ENCODE measurements around the gene FBN3.
"Not testable (repeated sequence)": the region's sequence is repeated elsewhere in the genome, so short reads cannot be mapped to it uniquely, and the experiment has no call there.

Gene FBN3

GRCh38 chr19:8069096-8069973 lies 80.1 kb downstream of the FBN3 start:
- in situ Hi-C loops (cut with MboI; ENCODE audit: low sequenced_read_pairs) = no loop called here

GRCh38 chr19:8065875-8066261 lies 83.5 kb downstream of the FBN3 start:
- in situ Hi-C loops (cut with MboI; ENCODE audit: low sequenced_read_pairs) = no loop called here

GRCh38 chr19:8064911-8065874 lies 84.2 kb downstream of the FBN3 start:
- in situ Hi-C loops (cut with MboI; ENCODE audit: low sequenced_read_pairs) = no loop called here

- in situ Hi-C loops (cut with MboI; ENCODE audit: low sequenced_read_pairs) = no loop called here
Observed at GRCh38 chr19:8057545-8058270, 91.7 kb downstream of the FBN3 start.

DNA sequence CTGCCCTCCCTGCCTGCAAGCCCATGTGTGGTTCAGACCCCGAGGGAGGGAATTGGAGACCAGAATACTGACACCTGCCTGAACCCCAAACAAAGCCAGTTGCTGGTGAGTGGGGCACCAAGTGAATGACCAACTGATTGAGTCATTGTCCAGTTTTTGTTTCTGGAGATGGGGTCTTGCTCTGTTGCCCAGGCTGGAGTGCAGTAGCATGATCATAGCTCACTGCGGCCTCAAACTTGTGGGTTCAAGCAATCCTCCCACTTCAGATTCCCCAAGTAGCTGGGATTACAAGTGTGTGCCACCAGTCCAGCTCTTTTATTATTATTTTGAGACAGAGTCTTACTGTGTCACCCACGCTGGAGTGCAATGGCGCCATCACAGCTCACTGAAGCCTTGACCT lies 92.9 kb downstream of the FBN3 start:
- in situ Hi-C loops (cut with MboI; ENCODE audit: low sequenced_read_pairs) = no loop called here

GRCh38 chr19:8054169-8054568 lies 95.2 kb downstream of the FBN3 start:
- in situ Hi-C loops (cut with MboI; ENCODE audit: low sequenced_read_pairs) = no loop called here

GRCh38 chr19:8052464-8052859 lies 96.9 kb downstream of the FBN3 start, which contains the start of gene CCL25:
Gene CCL25 (plus strand): TSS chr19:8052760. CDS start chr19:8053050, 290 bp downstream.
- in situ Hi-C loops (cut with MboI; ENCODE audit: low sequenced_read_pairs) = no loop called here

DNA sequence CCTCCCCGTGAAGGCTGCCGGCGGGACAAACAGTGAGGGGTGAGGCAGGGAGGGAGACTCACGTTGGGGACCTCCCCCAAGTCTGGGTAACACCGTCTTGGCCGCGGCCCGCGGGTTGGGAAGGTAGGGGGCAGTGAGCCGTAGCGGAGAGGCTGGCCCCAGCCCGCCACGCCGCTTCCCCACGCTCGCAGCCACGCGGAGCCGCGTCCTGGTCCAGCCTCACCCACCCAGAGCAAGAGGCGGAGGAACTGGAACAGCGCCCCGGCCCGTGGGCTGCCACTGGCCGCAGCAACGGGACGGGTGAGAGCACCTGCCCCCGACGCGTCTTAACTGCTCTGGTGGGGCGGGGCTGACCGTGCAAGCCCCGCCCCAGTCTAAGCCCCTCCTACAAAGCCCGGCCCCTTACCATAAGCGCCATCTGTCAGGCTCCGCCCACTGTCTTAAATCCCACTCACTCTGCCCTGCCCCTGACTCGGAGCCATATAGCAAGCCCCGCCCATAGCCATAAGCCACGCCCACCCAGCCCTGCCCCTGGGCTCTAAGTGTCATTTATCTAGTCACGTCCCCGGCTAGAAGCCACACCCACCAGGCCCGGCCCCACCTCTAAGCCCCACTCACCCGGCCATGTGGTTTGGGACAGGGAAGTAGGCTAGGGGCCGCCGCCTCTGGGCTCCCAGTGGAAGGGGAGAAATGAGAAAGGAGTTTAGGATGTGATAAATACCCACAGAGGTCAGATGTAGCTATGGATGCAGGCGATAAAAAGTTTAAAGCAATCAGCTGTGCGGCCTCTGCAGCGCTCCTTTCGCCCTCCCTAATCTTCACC lies 98.9 kb downstream of the FBN3 start:
- in situ Hi-C loops (cut with MboI; ENCODE audit: low sequenced_read_pairs) = no loop called here

- in situ Hi-C loops (cut with MboI; ENCODE audit: low sequenced_read_pairs) = no loop called here
Observed at GRCh38 chr19:8046569-8047165, 102.7 kb downstream of the FBN3 start.

DNA sequence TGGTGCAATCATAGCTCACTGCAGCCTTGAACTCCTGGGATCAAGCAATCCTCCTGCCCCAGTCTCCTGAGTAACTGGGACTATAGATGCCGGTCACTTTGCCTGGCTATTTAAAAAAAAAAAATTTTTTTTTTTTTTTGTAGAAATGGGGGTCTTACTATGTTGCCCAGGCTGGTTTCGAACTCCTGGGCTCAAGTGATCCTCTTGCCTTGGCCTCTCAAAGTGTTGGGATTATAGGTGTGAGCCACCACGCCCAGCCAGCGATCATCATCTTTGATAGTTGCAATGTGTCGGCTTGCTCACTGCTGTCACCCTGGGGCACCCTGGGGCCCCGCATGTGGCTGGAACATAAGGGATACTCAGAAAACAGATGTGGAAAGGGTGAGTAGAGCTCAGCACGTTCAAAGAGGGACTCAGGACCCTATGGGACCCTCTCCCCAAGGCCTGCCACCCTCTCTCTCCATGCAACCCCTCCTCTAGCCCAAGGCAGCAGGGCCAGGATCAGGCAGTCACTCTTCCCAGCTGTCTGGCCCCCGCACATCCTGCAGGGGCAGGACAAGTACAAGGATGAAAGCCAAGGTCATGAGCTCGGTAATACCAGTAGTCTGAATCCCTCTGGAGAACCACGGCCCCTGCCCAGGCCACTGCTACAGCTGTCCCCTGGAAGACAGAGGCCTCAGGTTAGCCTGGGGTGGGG lies 103.4 kb downstream of the FBN3 start:
- in situ Hi-C loops (cut with MboI; ENCODE audit: low sequenced_read_pairs) = no loop called here

GRCh38 chr19:8044018-8044417 lies 105.4 kb downstream of the FBN3 start:
- in situ Hi-C loops (cut with MboI; ENCODE audit: low sequenced_read_pairs) = no loop called here

GRCh38 chr19:8042900-8043299 lies 106.5 kb downstream of the FBN3 start:
- in situ Hi-C loops (cut with MboI; ENCODE audit: low sequenced_read_pairs) = no loop called here

GRCh38 chr19:8041531-8041931 lies 107.9 kb downstream of the FBN3 start:
- in situ Hi-C loops (cut with MboI; ENCODE audit: low sequenced_read_pairs) = no loop called here

GRCh38 chr19:8039231-8039630 lies 110.2 kb downstream of the FBN3 start:
- in situ Hi-C loops (cut with MboI; ENCODE audit: low sequenced_read_pairs) = no loop called here

- in situ Hi-C loops (cut with MboI; ENCODE audit: low sequenced_read_pairs) = no loop called here
Observed at GRCh38 chr19:8038815-8039214, 110.6 kb downstream of the FBN3 start.

DNA sequence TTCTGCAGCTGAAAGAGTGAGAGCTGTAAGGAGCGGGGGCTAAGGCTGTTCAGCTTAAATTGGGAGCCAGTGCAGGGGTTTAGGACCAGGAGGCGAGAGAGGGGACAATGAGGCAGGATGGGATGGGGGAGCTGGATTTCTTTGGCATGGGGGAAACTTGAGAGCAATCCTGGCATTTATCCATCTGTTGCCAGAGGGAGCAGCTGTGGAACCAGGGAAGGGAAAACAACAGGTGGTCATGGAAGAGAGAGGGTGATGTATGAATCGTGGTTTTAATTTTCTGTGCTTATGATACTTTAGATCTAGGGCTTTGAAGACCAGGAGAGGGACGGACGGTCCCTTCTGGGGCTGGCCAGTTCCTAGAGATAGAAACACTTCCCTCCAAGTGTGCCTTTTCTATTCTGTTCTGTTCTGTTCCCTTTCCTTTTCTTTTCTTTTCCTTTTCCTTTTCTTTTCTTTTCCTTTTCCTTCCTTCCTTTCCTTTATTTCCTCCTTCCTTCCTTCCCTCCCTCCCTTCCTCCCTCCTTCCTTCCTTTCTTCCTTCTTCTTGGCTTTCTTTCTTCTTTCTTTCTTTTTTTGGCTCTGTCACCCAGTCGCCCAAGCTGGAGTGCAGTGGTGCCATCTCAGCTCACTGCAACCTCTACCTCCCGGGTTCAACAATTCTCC lies 112.8 kb downstream of the FBN3 start:
- in situ Hi-C loops (cut with MboI; ENCODE audit: low sequenced_read_pairs) = no loop called here

DNA sequence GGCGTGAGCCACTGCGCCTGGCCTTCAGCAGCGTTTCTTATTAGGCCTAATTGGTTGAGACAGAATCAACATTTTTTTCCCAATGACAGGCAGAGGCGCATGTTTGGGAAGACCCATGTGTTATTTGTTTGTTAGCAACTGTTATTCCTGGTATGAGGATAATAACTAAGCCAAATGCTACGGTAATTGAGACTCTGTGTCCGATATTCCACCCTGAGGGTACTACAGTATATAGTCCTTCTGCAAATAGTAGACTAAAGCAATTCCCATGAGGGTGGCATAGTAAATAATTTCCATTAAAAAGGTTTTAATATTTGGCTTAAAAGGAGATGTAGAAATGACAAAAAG lies 115.2 kb downstream of the FBN3 start:
- in situ Hi-C loops (cut with MboI; ENCODE audit: low sequenced_read_pairs) = no loop called here

- in situ Hi-C loops (cut with MboI; ENCODE audit: low sequenced_read_pairs) = not testable (repeated sequence)
Observed at GRCh38 chr19:8033287-8034177, 115.9 kb downstream of the FBN3 start.

Data from HL-60/S4 (cell line).